ENCODE measurements around the gene SMYD3. TPM values are rescaled to one million over a fixed set of nuclear protein-coding genes. Genes with fewer than 3 reads are reported as not detected.

The SMYD3 gene
- total and polyA plus RNA-seq, 10 of the 15 experiments (the other 5 are each of a cell fraction or from before 2014, with no cell fraction given): 18.3 to 54.0 (median 24.8) TPM

DNA sequence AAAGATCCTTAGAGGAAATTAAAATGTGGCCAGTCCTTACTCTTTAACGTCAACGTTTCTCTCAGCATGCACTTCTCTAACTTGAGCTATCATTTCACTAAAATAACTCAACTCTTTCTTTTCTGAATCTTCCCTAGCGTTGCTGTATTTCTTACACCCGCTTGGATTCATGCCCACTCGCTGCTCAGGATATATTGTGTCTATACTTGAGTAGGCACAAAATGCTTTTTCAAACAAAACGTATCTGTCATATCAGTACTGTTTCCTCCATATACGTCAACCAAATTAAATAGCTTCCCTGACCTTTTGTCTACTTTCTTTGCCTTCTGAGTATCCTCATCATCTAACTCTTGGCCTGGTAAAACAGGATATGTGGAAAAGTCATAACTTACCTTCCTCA lies 549.7 kb downstream of the SMYD3 start (continued):
- TF ChIP-seq ZBTB40 (IDR thresholded peaks at IDR 0.05; ENCODE audit: borderline replicate concordance): no peak
- TF ChIP-seq JUNB (IDR thresholded peaks at IDR 0.05): no peak

DNA sequence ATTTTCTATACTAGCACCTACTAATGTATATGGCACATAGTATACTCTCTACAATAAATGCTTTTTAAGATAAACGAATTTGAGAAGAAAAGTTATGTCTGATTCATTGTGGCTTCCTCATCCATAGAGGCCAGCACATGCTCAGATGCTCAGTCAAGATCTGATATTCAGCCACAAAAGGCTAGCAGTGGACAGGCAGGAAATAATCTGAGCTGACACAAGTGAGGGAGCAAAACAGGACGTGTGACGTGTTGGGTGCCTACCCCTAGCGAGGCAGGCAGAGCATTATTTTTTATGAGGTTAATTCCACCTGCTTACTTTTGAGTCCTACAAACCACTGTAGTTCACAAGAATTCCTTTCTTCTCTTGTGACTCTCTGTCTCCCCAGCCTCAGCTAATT lies 550.9 kb downstream of the SMYD3 start:
- no TSS peak for BruUV-seq (replicated peaks)
- ChIA-PET RAD21 (ENCODE audit: unreplicated experiment) (interaction anchor here (1.3 to 1.6 kb wide), 2 partner anchors 27 to 58 kb away, joined by 3 to 6 read pairs; no protein-coding TSS in a partner anchor), SMC1A (ENCODE audit: uncharacterized antibody, unreplicated experiment) (interaction anchor here (0.6 to 5.4 kb wide), 8 partner anchors 14 to 170 kb away, joined by 3 to 29 read pairs (median 8); no protein-coding TSS in a partner anchor), POLR2A (interaction anchor here (0.6 to 3.7 kb wide), 2 partner anchors 12 to 28 kb away, joined by 3 to 10 read pairs; no protein-coding TSS in a partner anchor), CTCF (interaction anchor here (1.3 to 3.1 kb wide), 4 partner anchors 34 to 97 kb away, joined by 3 to 12 read pairs (median 6); no protein-coding TSS in a partner anchor)
- H3K9me3 ChIP-seq (replicated peaks; ENCODE audit: control insufficient read depth, insufficient read depth, low read length): no peaks in the 10 kb centered on the region
- no peak for DNase-seq (ENCODE audit: low read depth, low spot score)
- in situ Hi-C loops (cut with MboI): no loop called here
- TF ChIP-seq SREBF1 (IDR thresholded peaks at IDR 0.05; ENCODE audit: low read length): no peak
- TF ChIP-seq, protein P1, sequence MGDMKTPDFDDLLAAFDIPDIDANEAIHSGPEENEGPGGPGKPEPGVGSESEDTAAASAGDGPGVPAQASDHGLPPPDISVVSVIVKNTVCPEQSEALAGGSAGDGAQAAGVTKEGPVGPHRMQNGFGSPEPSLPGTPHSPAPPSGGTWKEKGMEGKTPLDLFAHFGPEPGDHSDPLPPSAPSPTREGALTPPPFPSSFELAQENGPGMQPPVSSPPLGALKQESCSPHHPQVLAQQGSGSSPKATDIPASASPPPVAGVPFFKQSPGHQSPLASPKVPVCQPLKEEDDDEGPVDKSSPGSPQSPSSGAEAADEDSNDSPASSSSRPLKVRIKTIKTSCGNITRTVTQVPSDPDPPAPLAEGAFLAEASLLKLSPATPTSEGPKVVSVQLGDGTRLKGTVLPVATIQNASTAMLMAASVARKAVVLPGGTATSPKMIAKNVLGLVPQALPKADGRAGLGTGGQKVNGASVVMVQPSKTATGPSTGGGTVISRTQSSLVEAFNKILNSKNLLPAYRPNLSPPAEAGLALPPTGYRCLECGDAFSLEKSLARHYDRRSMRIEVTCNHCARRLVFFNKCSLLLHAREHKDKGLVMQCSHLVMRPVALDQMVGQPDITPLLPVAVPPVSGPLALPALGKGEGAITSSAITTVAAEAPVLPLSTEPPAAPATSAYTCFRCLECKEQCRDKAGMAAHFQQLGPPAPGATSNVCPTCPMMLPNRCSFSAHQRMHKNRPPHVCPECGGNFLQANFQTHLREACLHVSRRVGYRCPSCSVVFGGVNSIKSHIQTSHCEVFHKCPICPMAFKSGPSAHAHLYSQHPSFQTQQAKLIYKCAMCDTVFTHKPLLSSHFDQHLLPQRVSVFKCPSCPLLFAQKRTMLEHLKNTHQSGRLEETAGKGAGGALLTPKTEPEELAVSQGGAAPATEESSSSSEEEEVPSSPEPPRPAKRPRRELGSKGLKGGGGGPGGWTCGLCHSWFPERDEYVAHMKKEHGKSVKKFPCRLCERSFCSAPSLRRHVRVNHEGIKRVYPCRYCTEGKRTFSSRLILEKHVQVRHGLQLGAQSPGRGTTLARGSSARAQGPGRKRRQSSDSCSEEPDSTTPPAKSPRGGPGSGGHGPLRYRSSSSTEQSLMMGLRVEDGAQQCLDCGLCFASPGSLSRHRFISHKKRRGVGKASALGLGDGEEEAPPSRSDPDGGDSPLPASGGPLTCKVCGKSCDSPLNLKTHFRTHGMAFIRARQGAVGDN (IDR thresholded peaks at IDR 0.05): peak; percentile 37; the same call in 1 of the 2 replicates
- intact Hi-C loops (cut with micrococcal nuclease; ENCODE audit: unreplicated experiment): no loop called here
- no peaks in the 10 kb centered on the region for H3K36me3 ChIP-seq (ENCODE audit: control insufficient read depth in 2 of 2, insufficient read depth in 2 of 2, low read length in 1 of 2)
- H3K4me2 ChIP-seq (ENCODE audit: control insufficient read depth, insufficient read depth): no peak overlapping the region
- no peak for FAIRE-seq
- no peaks in the 10 kb centered on the region for H4K20me1 ChIP-seq (ENCODE audit: control insufficient read depth, insufficient read depth)
- no peaks in the 10 kb centered on the region for H3K79me2 ChIP-seq (ENCODE audit: control insufficient read depth, insufficient read depth, low read length)
- no peak overlapping the region for H3K9ac ChIP-seq (ENCODE audit: control insufficient read depth, insufficient read depth, low read length)
- no peak overlapping the region for H3K27ac ChIP-seq (ENCODE audit: control insufficient read depth, insufficient read depth)
- H3K4me1 ChIP-seq (ENCODE audit: control insufficient read depth, insufficient read depth, low read length): peaks cover 25% of the 10 kb centered on the region
- no peaks in the 10 kb centered on the region for H3K27me3 ChIP-seq (replicated peaks in 1 of 2; ENCODE audit: control insufficient read depth in 2 of 2, insufficient read depth in 2 of 2, low read length in 1 of 2)
- H2AFZ ChIP-seq (ENCODE audit: control insufficient read depth, low read depth, low read length): peak overlapping the region; percentile 5
- WGBS (ENCODE audit: insufficient coverage, insufficient replicate concordance, low lambda C conversion rate, missing lambda C conversion rate): 62% methylated on average over 4 of the region's 4 CpGs
- no peak for ATAC-seq
- no peak overlapping the region for H3K4me3 ChIP-seq
